ENCODE measurements around the gene NEK11. TPM values are rescaled to one million over a fixed set of nuclear protein-coding genes. Genes with fewer than 3 reads are reported as not detected.
A peak's percentile ranks its signal among the peaks of the same experiment; 100 is the strongest.

NEK11 gene
- total RNA-seq, 2 experiments from 2014 or later: 1.6 to 4.2 TPM

DNA sequence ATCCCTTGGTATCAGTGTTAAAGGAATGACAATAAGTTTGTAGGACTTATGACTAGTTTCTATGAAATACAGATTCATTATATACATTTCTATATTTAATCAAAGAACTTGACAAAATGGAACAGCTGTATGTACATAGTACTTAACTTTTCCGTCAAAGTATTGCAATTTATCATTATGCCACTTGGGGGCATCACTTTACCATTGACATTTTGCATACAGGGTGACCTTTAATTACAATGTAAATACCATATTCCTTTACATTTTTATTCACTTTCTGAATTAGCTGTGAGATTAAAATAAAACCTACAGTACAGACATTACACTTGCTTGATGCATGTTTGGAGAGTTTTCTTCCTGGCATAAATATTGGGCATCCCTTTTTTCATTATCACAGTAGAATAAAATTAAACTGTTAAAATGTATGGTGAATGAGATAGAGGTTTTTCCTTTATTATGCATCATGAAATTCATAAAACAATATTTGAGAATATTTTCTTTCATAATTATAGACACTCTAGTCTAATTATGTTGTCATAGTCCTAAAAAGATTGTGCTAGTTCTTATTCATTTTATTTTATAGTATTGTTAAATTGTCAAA lies 6.9 kb downstream of the NEK11 start:
- Histone ChIP-seq H3K4me1 (ENCODE audit: insufficient read depth, low read length) (no peaks in the 10 kb centered on the region), H3K36me3 (ENCODE audit: insufficient read depth, low read length) (no peaks in the 10 kb centered on the region), H3K4me3 (ENCODE audit: low read length) (no peak overlapping the region), H3K27ac (ENCODE audit: low read depth in 1 of 2, low read length in 2 of 2) (no peak overlapping the region), H3K27me3 (ENCODE audit: control insufficient read depth in 1 of 2, insufficient read depth in 2 of 2, low read length in 2 of 2) (no peaks in the 10 kb centered on the region), H3K9me3 (ENCODE audit: control insufficient read depth in 1 of 2, insufficient read depth in 1 of 2, low read length in 2 of 2) (no peaks in the 10 kb centered on the region)
- Mint-ChIP-seq H3K27me3 (no peaks in the 10 kb centered on the region), H3K27ac (no peak overlapping the region), H3K9me3 (no peaks in the 10 kb centered on the region), H3K36me3 (ENCODE audit: low read depth) (no peaks in the 10 kb centered on the region), H3K4me1 (ENCODE audit: low read depth) (no peaks in the 10 kb centered on the region), H3K4me3 (no peak overlapping the region)
- ChIA-PET CTCF (interaction anchor here (1.2 to 2.7 kb wide), 4 partner anchors 9 to 996 kb away, joined by 3 to 9 read pairs (median 5); no protein-coding TSS in a partner anchor), POLR2A (interaction anchor here (0.9 to 1.6 kb wide), 3 partner anchors 9 to 348 kb away, joined by 3 to 6 read pairs (median 4); partner anchors contain the start of gene NUDT16)
- DNase-seq: peak in 5 of 14 experiments; percentile 9 to 77 (median 70)
- intact Hi-C loops (cut with DNase I, micrococcal nuclease): loop anchor here (1.0 to 5.0 kb wide), 8 partner anchors 349 to 1364 kb away; partner anchors contain the start of gene NUDT16 (in 1 of the 2)
- ATAC-seq (ENCODE audit: poor library complexity): peak; percentile 74
- TF ChIP-seq, protein P1, sequence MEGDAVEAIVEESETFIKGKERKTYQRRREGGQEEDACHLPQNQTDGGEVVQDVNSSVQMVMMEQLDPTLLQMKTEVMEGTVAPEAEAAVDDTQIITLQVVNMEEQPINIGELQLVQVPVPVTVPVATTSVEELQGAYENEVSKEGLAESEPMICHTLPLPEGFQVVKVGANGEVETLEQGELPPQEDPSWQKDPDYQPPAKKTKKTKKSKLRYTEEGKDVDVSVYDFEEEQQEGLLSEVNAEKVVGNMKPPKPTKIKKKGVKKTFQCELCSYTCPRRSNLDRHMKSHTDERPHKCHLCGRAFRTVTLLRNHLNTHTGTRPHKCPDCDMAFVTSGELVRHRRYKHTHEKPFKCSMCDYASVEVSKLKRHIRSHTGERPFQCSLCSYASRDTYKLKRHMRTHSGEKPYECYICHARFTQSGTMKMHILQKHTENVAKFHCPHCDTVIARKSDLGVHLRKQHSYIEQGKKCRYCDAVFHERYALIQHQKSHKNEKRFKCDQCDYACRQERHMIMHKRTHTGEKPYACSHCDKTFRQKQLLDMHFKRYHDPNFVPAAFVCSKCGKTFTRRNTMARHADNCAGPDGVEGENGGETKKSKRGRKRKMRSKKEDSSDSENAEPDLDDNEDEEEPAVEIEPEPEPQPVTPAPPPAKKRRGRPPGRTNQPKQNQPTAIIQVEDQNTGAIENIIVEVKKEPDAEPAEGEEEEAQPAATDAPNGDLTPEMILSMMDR (IDR thresholded peaks at IDR 0.05): peak; percentile 68

DNA sequence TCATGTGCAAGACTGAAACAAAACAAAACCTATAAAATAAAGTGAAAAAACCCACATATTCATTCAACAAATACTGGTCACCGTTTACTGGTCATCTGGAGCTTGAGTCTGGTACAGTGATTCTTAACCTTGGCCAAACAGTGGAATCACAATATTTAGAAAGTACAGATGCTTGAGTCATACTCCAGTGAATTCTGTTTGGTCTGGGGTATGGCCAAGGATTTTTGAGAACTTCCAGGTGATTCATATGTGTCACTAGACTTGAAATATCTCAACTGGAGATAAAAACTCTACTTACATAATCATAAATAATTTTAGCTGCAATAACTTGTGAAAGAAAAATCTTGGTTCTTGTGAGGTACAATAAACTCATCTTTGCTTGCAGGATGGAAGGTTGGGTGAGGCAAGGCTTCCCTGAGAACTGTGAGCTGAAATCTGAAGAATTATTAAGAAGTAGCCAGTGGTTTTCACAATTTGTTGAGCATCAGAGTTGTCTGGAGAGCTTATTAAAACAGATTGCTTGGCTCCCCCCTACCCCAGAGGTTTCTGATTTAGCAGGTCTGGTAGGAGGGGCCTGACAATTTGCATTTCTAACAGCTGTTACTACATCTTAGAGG lies 9.6 kb downstream of the NEK11 start:
- POLR2A ChIA-PET: interaction anchor here (1.7 kb wide), 1 partner anchor 10 kb away, joined by 5 read pairs; the partner anchor contains the start of genes ASTE1 and NEK11
- intact Hi-C loops (cut with DNase I, micrococcal nuclease): loop anchor here (5.0 kb wide), 2 partner anchors 106 to 1306 kb away; no protein-coding TSS in a partner anchor

DNA sequence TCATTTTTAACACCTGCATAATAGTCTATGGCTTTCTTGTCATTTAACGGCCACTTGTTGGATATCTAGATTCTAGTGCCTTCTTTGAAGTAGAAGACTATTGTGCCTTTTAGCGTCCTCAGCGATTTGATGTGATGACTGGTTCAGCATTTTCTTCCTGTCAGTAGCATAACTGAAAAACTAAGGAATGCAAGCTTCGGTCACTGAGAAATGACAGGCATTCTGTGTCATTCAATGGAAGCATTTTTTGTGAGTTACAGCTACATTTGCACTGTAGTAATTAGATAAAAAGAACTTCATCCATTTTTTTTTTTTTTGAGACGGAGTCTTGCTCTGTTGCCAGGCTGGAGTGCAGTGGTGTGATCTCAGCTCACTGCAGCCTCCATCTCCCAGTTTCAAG lies 10.3 kb downstream of the NEK11 start:
- no peak overlapping the region for H3K4me3 Mint-ChIP-seq
- Histone ChIP-seq H3K9me3 (ENCODE audit: control insufficient read depth in 1 of 2, insufficient read depth in 1 of 2, low read length in 2 of 2) (peaks cover 0 to 4% of the 10 kb centered on the region in 2 experiments), H3K27me3 (ENCODE audit: control insufficient read depth in 1 of 2, insufficient read depth in 2 of 2, low read length in 2 of 2) (no peaks in the 10 kb centered on the region), H3K27ac (ENCODE audit: low read depth in 1 of 2, low read length in 2 of 2) (no peak overlapping the region), H3K36me3 (ENCODE audit: insufficient read depth, low read length) (no peaks in the 10 kb centered on the region), H3K4me1 (ENCODE audit: insufficient read depth, low read length) (peaks cover 5% of the 10 kb centered on the region), H3K4me3 (ENCODE audit: low read length) (no peak overlapping the region)
- H3K36me3 Mint-ChIP-seq (ENCODE audit: low read depth): peaks cover 18% of the 10 kb centered on the region
- ChIA-PET CTCF (no interaction called here), POLR2A (interaction anchor here (1.7 kb wide), 1 partner anchor 11 kb away, joined by 5 read pairs; the partner anchor contains the start of genes ASTE1 and NEK11)
- H3K9me3 Mint-ChIP-seq: peaks cover 9% of the 10 kb centered on the region
- H3K4me1 Mint-ChIP-seq (ENCODE audit: low read depth): peaks cover 14% of the 10 kb centered on the region
- H3K27ac Mint-ChIP-seq: no peak overlapping the region
- no peak for ATAC-seq (ENCODE audit: poor library complexity)
- no peaks in the 10 kb centered on the region for H3K27me3 Mint-ChIP-seq
- intact Hi-C loops (cut with DNase I, micrococcal nuclease): loop anchor here (5.0 kb wide), 2 partner anchors 105 to 1305 kb away; no protein-coding TSS in a partner anchor
- no peak for DNase-seq
- TF ChIP-seq, protein P1 (IDR thresholded peaks at IDR 0.05): no peak

More for the DNA sequence above, 9.6 kb downstream of the NEK11 start:
- peaks cover 8% of the 10 kb centered on the region for H3K4me1 Mint-ChIP-seq (ENCODE audit: low read depth)
- ATAC-seq (ENCODE audit: poor library complexity) (no peak), DNase-seq (no peak)
- TF ChIP-seq, protein P1 (IDR thresholded peaks at IDR 0.05): no peak
- H3K9me3 Mint-ChIP-seq: peaks cover 7% of the 10 kb centered on the region
- Histone ChIP-seq H3K9me3 (ENCODE audit: control insufficient read depth in 1 of 2, insufficient read depth in 1 of 2, low read length in 2 of 2) (no peaks in the 10 kb centered on the region), H3K27ac (ENCODE audit: low read depth in 1 of 2, low read length in 2 of 2) (no peak overlapping the region), H3K36me3 (ENCODE audit: insufficient read depth, low read length) (no peaks in the 10 kb centered on the region), H3K4me1 (ENCODE audit: insufficient read depth, low read length) (no peaks in the 10 kb centered on the region), H3K4me3 (ENCODE audit: low read length) (no peak overlapping the region), H3K27me3 (ENCODE audit: control insufficient read depth in 1 of 2, insufficient read depth in 2 of 2, low read length in 2 of 2) (no peaks in the 10 kb centered on the region)
- H3K27ac Mint-ChIP-seq: no peak overlapping the region
- no peak overlapping the region for H3K4me3 Mint-ChIP-seq
- peaks cover 14% of the 10 kb centered on the region for H3K36me3 Mint-ChIP-seq (ENCODE audit: low read depth)
- H3K27me3 Mint-ChIP-seq: no peaks in the 10 kb centered on the region
- CTCF ChIA-PET: no interaction called here

All from CD4-positive, alpha-beta T cell (primary cell).